H1 (cell line): ENCODE measurements around the gene ITPR3. TPM values are rescaled to one million over a fixed set of nuclear protein-coding genes. Genes with fewer than 3 reads are reported as not detected.

Experiments used
- CTCF ChIA-PET: fragments of 300-600 bp; sonication (Branson Sonifier 250); formaldehyde crosslinking; loops from one replicate; lab custom pipeline; 2021; ENCODE audit not compliant: partially characterized antibody; lab: Charles Lee
- POLR2A ChIA-PET: fragments of 300-600 bp; sonication (Branson Sonifier 250); formaldehyde crosslinking; loops from one replicate; lab custom pipeline; 2021; ENCODE audit warnings: inconsistent platforms; ENCODE audit not compliant: partially characterized antibody; lab: Charles Lee
- DNase-seq, 2 experiments: peaks; one replicate each; pipeline versions ENCODE4 v3.0.0 to v3.0.0-alpha.2; 2010 to 2022; ENCODE audit warnings: low spot score in 2 of 2, low read depth in 1 of 2, mixed read lengths in 1 of 2
- FAIRE-seq: peaks from 2 replicates; lab custom pipeline; 2011; peaks lifted over from hg19 to GRCh38; lab: Jason Lieb, UNC
- H2AFZ ChIP-seq: 2 replicates; pipeline ENCODE4 v1.8.1; 2012; ENCODE audit warnings: low read length, inconsistent platforms
- H2AK5ac ChIP-seq: 2 replicates; pipeline ENCODE4 v1.6.1; 2013; ENCODE audit warnings: low read depth, low read length
- H2BK120ac ChIP-seq: replicated peaks from 2 replicates; pipeline ENCODE3; 2013; ENCODE audit warnings: low read depth, low read length, inconsistent platforms
- H2BK12ac ChIP-seq: 2 replicates; pipeline ENCODE4 v1.6.1; 2013; ENCODE audit warnings: low read depth, low read length
- H2BK15ac ChIP-seq: 2 replicates; pipeline ENCODE4 v1.6.1; 2013; ENCODE audit warnings: low read length
- H2BK20ac ChIP-seq: 2 replicates; pipeline ENCODE4 v1.6.1; 2013; ENCODE audit warnings: low read length
- H2BK5ac ChIP-seq: 2 replicates; pipeline ENCODE4 v1.6.1; 2013; ENCODE audit warnings: low read depth, low read length
- H3K14ac ChIP-seq: 2 replicates; pipeline ENCODE4 v1.6.1; 2013; ENCODE audit warnings: inconsistent platforms; ENCODE audit not compliant: insufficient read length
- H3K18ac ChIP-seq: 2 replicates; pipeline ENCODE4 v1.6.1; 2013; ENCODE audit warnings: low read length; ENCODE audit errors: extremely low read depth
- H3K23ac ChIP-seq: 2 replicates; pipeline ENCODE4 v1.6.1; 2013; ENCODE audit warnings: inconsistent platforms; ENCODE audit not compliant: insufficient read length
- H3K23me2 ChIP-seq: 2 replicates; pipeline ENCODE4 v1.6.1; 2013; ENCODE audit warnings: low read depth, low read length
- H3K27ac ChIP-seq: 2 replicates; pipeline ENCODE4 v1.6.1; 2011; ENCODE audit warnings: low read depth, low read length, inconsistent platforms
- H3K27me3 ChIP-seq, 4 experiments: replicated peaks in 1 of 4; 1 replicate in 1 of 4; 2 replicates in 3 of 4; pipeline versions ENCODE4 v1.6.1 to v1.8.1; 2011 to 2013; ENCODE audit warnings: low read length in 3 of 4, mild to moderate bottlenecking in 3 of 4, inconsistent platforms in 2 of 4, mixed read lengths in 2 of 4, moderate library complexity in 1 of 4; ENCODE audit not compliant: control insufficient read depth in 3 of 4, insufficient read depth in 3 of 4; ENCODE audit errors: extremely low read depth in 1 of 4
- H3K36me3 ChIP-seq, 4 experiments: 2 replicates each; pipeline versions ENCODE4 v1.6.1 to v1.8.1; 2011 to 2013; ENCODE audit warnings: mild to moderate bottlenecking in 4 of 4, low read length in 3 of 4, moderate library complexity in 2 of 4, control low read depth in 1 of 4, inconsistent platforms in 1 of 4; ENCODE audit not compliant: insufficient read depth in 4 of 4, control insufficient read depth in 2 of 4
- H3K4ac ChIP-seq: replicated peaks from 2 replicates; pipeline ENCODE3; 2013; ENCODE audit warnings: low read length, low read depth, mixed read lengths, inconsistent platforms; ENCODE audit not compliant: insufficient read length
- H3K4me1 ChIP-seq, 4 experiments: replicated peaks in 1 of 4; 1 replicate in 1 of 4; 2 replicates in 3 of 4; pipeline versions ENCODE4 v1.6.1 to v1.8.1; 2011 to 2013; ENCODE audit warnings: low read length in 3 of 4, inconsistent platforms in 2 of 4, mixed read lengths in 1 of 4; ENCODE audit not compliant: insufficient read depth in 4 of 4, control insufficient read depth in 3 of 4
- H3K4me2 ChIP-seq, 2 experiments: 2 replicates each; pipeline versions ENCODE4 v1.6.1 to v1.8.1; 2011 to 2013; ENCODE audit warnings: low read depth in 2 of 2, low read length in 2 of 2, control low read depth in 1 of 2, inconsistent platforms in 1 of 2, mild to moderate bottlenecking in 1 of 2; ENCODE audit not compliant: insufficient read depth in 1 of 2
- H3K4me3 ChIP-seq, 4 experiments: fragments of 200-600, 300-600 bp in 1 of 4; sonication (generic), shearing (Covaris generic), sonication (Bioruptor Twin) in 1 of 4; 2 replicates each; pipeline versions ENCODE4 v1.5.1 to v1.8.1; 2011 to 2016; ENCODE audit warnings: low read length in 4 of 4, low read depth in 3 of 4, control low read depth in 2 of 4, inconsistent platforms in 2 of 4, mild to moderate bottlenecking in 2 of 4, mixed read lengths in 1 of 4, moderate library complexity in 1 of 4; ENCODE audit not compliant: insufficient read depth in 2 of 4; ENCODE audit errors: extremely low read depth in 1 of 4
- H3K56ac ChIP-seq: replicated peaks from 2 replicates; pipeline ENCODE3; 2013; ENCODE audit warnings: low read depth, mild to moderate bottlenecking, mixed read lengths, low read length, inconsistent platforms; ENCODE audit not compliant: insufficient read length
- H3K79me1 ChIP-seq: 2 replicates; pipeline ENCODE4 v1.6.1; 2013; ENCODE audit warnings: low read depth, low read length, control low read depth
- H3K79me2 ChIP-seq, 2 experiments: 2 replicates each; pipeline versions ENCODE4 v1.6.1 to v1.8.1; 2012 to 2013; ENCODE audit warnings: low read length in 2 of 2, mild to moderate bottlenecking in 2 of 2, inconsistent platforms in 1 of 2; ENCODE audit not compliant: insufficient read depth in 2 of 2, control insufficient read depth in 1 of 2
- H3K9ac ChIP-seq, 4 experiments: replicated peaks in 1 of 4; 1 replicate in 1 of 4; 2 replicates in 3 of 4; pipeline versions ENCODE4 v1.6.1 to v1.8.1; 2011 to 2013; ENCODE audit warnings: low read depth in 3 of 4, low read length in 3 of 4, control low read depth in 2 of 4, mild to moderate bottlenecking in 2 of 4, moderate library complexity in 2 of 4, inconsistent platforms in 1 of 4; ENCODE audit errors: extremely low read depth in 1 of 4
- H3K9me3 ChIP-seq, 2 experiments: 2 replicates each; pipeline versions ENCODE4 v1.6.1 to v1.8.1; 2012 to 2013; ENCODE audit warnings: mild to moderate bottlenecking in 2 of 2, moderate library complexity in 2 of 2, control low read depth in 1 of 2, inconsistent platforms in 1 of 2, low read depth in 1 of 2, low read length in 1 of 2, mixed read lengths in 1 of 2; ENCODE audit not compliant: insufficient read depth in 2 of 2
- H4K20me1 ChIP-seq, 2 experiments: replicated peaks in 1 of 2; 2 replicates each; pipeline versions ENCODE3 to v1.8.1; 2011 to 2013; ENCODE audit warnings: inconsistent platforms in 2 of 2, low read length in 2 of 2, mild to moderate bottlenecking in 1 of 2; ENCODE audit not compliant: insufficient read depth in 2 of 2, control insufficient read depth in 1 of 2
- H4K5ac ChIP-seq: 2 replicates; pipeline ENCODE4 v1.6.1; 2013; ENCODE audit warnings: low read length, low read depth, mixed read lengths, inconsistent platforms; ENCODE audit not compliant: insufficient read length
- H4K8ac ChIP-seq: 2 replicates; pipeline ENCODE4 v1.8.0; 2013; ENCODE audit warnings: mild to moderate bottlenecking, moderate library complexity, low read length, inconsistent platforms; ENCODE audit not compliant: insufficient read depth; ENCODE audit errors: extremely low read depth
- H4K91ac ChIP-seq: replicated peaks from 2 replicates; pipeline ENCODE3; 2013; ENCODE audit warnings: low read length, mixed read lengths, inconsistent platforms; ENCODE audit not compliant: insufficient read length
- BACH1 ChIP-seq: IDR thresholded peaks from 2 replicates; pipeline ENCODE4 v1.6.1; 2012; ENCODE audit warnings: low read length, improper control_type of control experiment
- GABPA ChIP-seq: IDR thresholded peaks from 2 replicates; pipeline ENCODE4 v1.6.1; 2011; ENCODE audit warnings: mild to moderate bottlenecking, low read length, moderate library complexity, borderline replicate concordance; ENCODE audit not compliant: insufficient read depth
- MAFK ChIP-seq: IDR thresholded peaks from 2 replicates; pipeline ENCODE4 v1.6.1; 2012; ENCODE audit warnings: low read depth, mild to moderate bottlenecking, improper control_type of control experiment, low read length
- MAX ChIP-seq: IDR thresholded peaks from 2 replicates; pipeline ENCODE4 v1.6.1; 2012; ENCODE audit warnings: inconsistent platforms
- TAF7 ChIP-seq: optimal IDR thresholded peaks from 2 replicates; pipeline ENCODE3; 2011; ENCODE audit warnings: low read depth, mild to moderate bottlenecking, inconsistent platforms, low read length, moderate library complexity, borderline replicate concordance
- WGBS, 2 experiments: shearing (Covaris generic) in 1 of 2; methylation state at CpG; one replicate each; pipeline versions ENCODE4 v1.1.6 to v1.1.7; 2013 to 2015; ENCODE audit warnings: low lambda C conversion rate in 2 of 2, mixed read lengths in 2 of 2, inconsistent platforms in 1 of 2, low coverage in 1 of 2, missing lambda C conversion rate in 1 of 2; ENCODE audit not compliant: insufficient replicate concordance in 2 of 2, insufficient coverage in 1 of 2, insufficient read length in 1 of 2; ENCODE audit errors: extremely low coverage in 1 of 2, missing lambda C conversion rate in 1 of 2; 5-methylcytosine and 5-hydroxymethylcytosine counted together
- polyA plus RNA-seq, 7 experiments: library from polyadenylated mRNA; depleted of rRNA in 3 of 7; stranded (reverse) in 5 of 7; unstranded in 2 of 7; fragments of >200 nt in 5 of 7; fragments of 200-250 nt in 2 of 7; gene quantifications; 1 replicate in 5 of 7; 2 replicates in 1 of 7; 4 replicates in 1 of 7; pipeline versions ENCODE4 v1.2.1 to v1.2.3, GENCODE V29; 2011 to 2013; ENCODE audit warnings: missing spikeins in 2 of 7, mixed read lengths in 2 of 7
- total RNA-seq: library from RNA; stranded (reverse); fragmentation: NEBNext Ultra II Directional; extraction: Animal tissue kit (Norgen Biotek cat#: 25700); gene quantifications from 2 replicates; pipeline ENCODE4 v1.2.1, GENCODE V29; 2021

The ITPR3 gene
- total and polyA plus RNA-seq, 2 of the 8 experiments (the other 6 are each of a cell fraction or from before 2014, with no cell fraction given): 29.1 to 45.7 TPM

- no peak overlapping the region for H3K23ac ChIP-seq
- no peak overlapping the region for H2AK5ac ChIP-seq
- H3K4me3 ChIP-seq: no peak overlapping the region
- H3K79me1 ChIP-seq: no peaks in the 10 kb centered on the region
- CTCF ChIA-PET: interaction anchor here (0.9 to 1.5 kb wide), 3 partner anchors 8 to 107 kb away, joined by 3 to 10 read pairs (median 3); partner anchors contain the start of gene UQCC2
- H2BK15ac ChIP-seq: no peak overlapping the region
- H4K8ac ChIP-seq: no peak overlapping the region
- no peak overlapping the region for H3K56ac ChIP-seq
- no peak overlapping the region for H2BK12ac ChIP-seq
- WGBS, 2 experiments: 86% methylated on average over 12 of the region's 12 CpGs; no CpG with 5 or more reads in 1 of the 2 experiments
- no peak overlapping the region for H3K4ac ChIP-seq
- H4K20me1 ChIP-seq: peaks cover 7% of the 10 kb centered on the region in 2 experiments
- H3K9me3 ChIP-seq: no peaks in the 10 kb centered on the region
- H4K91ac ChIP-seq: no peak overlapping the region
- H2AFZ ChIP-seq: no peak overlapping the region
- H2BK5ac ChIP-seq: no peak overlapping the region; the same call in 1 of the 2 replicates
- H3K18ac ChIP-seq: no peak overlapping the region
- no peak for TF ChIP-seq GABPA
- TF ChIP-seq BACH1: 0 out of 2 replicates have a peak, but pooled peaks have one; percentile 53
- TF ChIP-seq MAFK: peak; percentile 79; the same call in 1 of the 2 replicates
- TF ChIP-seq MAX: peak; percentile 22; the same call in 1 of the 2 replicates
- no peak for TF ChIP-seq TAF7
- FAIRE-seq (no peak), DNase-seq (no peak)
- no peaks in the 10 kb centered on the region for H3K23me2 ChIP-seq
- H3K4me2 ChIP-seq: no peak overlapping the region
- POLR2A ChIA-PET: interaction anchor here (0.9 to 2.9 kb wide), 6 partner anchors 9 to 238 kb away, joined by 3 to 10 read pairs (median 4); partner anchors contain the start of genes ITPR3, UQCC2 and ZBTB9
- peaks cover 0 to 7% (median 1%) of the 10 kb centered on the region in 4 experiments; a peak in 4 of 7 replicates for H3K4me1 ChIP-seq
- H3K27me3 ChIP-seq: no peaks in the 10 kb centered on the region
- H3K9ac ChIP-seq: no peak overlapping the region
- H3K79me2 ChIP-seq: no peaks in the 10 kb centered on the region
- peaks cover 23 to 54% (median 37%) of the 10 kb centered on the region in 4 experiments for H3K36me3 ChIP-seq
- H3K14ac ChIP-seq: no peak overlapping the region
- H2BK120ac ChIP-seq: no peak overlapping the region
- H2BK20ac ChIP-seq: no peak overlapping the region
- no peak overlapping the region for H3K27ac ChIP-seq
- no peak overlapping the region for H4K5ac ChIP-seq
Observed at GRCh38 chr6:33692078-33692759, 71.1 kb downstream of the ITPR3 start.
